ENCODE results near the gene TMPRSS6.
"Not testable (repeated sequence)": the region's sequence is repeated elsewhere in the genome, so short reads cannot be mapped to it uniquely, and the experiment has no call there.

Gene TMPRSS6

GRCh38 chr22:37075046-37075445 is 34.5 kb downstream of the TMPRSS6 start:
- TF ChIP-seq EZH2 (IDR thresholded peaks at IDR 0.05; ENCODE audit: borderline replicate concordance, low read length), result no peak
- no peak for TF ChIP-seq CTCF (IDR thresholded peaks at IDR 0.05; ENCODE audit: low read length)
- no peaks in the 10 kb centered on the region for H3K4me1 ChIP-seq (ENCODE audit: insufficient read depth, low read length, severe bottlenecking)
- H3F3A ChIP-seq (ENCODE audit: insufficient read depth, low read length), result no peaks in the 10 kb centered on the region
- H3K36me3 ChIP-seq (ENCODE audit: insufficient read depth, low read length), result no peaks in the 10 kb centered on the region
- H3K9me3 ChIP-seq (ENCODE audit: low read length), result no peaks in the 10 kb centered on the region
- no peak overlapping the region for H3K4me2 ChIP-seq (ENCODE audit: low read length)
- H3K27me3 ChIP-seq (ENCODE audit: insufficient read depth, low read length), result 0 out of 2 replicates have a peak, but pooled peaks cover under 1% of the 10 kb centered on the region
- H3K9ac ChIP-seq (ENCODE audit: low read length), result no peak overlapping the region
- H3K27ac ChIP-seq (ENCODE audit: low read depth, low read length, poor library complexity, severe bottlenecking), result no peak overlapping the region
- no peaks in the 10 kb centered on the region for H3K9me2 ChIP-seq (ENCODE audit: low read depth, low read length)
- no peak overlapping the region for H3K4me3 ChIP-seq (ENCODE audit: low read depth, low read length, poor library complexity, severe bottlenecking)
- H4K20me1 ChIP-seq (ENCODE audit: insufficient read depth, low read length), result no peaks in the 10 kb centered on the region
- H2AFZ ChIP-seq (ENCODE audit: low read length), result no peak overlapping the region
- H3K79me2 ChIP-seq (ENCODE audit: insufficient read depth, low read length), result no peaks in the 10 kb centered on the region

GRCh38 chr22:37074537-37074936 is 35.0 kb downstream of the TMPRSS6 start:
- no peak overlapping the region for H3K27ac ChIP-seq (ENCODE audit: low read depth, low read length, poor library complexity, severe bottlenecking)
- no peak overlapping the region for H3K9ac ChIP-seq (ENCODE audit: low read length)
- no peaks in the 10 kb centered on the region for H3K9me2 ChIP-seq (ENCODE audit: low read depth, low read length)
- no peak overlapping the region for H3K4me2 ChIP-seq (ENCODE audit: low read length)
- H3K79me2 ChIP-seq (ENCODE audit: insufficient read depth, low read length), result no peaks in the 10 kb centered on the region
- no peaks in the 10 kb centered on the region for H4K20me1 ChIP-seq (ENCODE audit: insufficient read depth, low read length)
- no peaks in the 10 kb centered on the region for H3K36me3 ChIP-seq (ENCODE audit: insufficient read depth, low read length)
- no peaks in the 10 kb centered on the region for H3K27me3 ChIP-seq (ENCODE audit: insufficient read depth, low read length)
- no peak overlapping the region for H3K4me3 ChIP-seq (ENCODE audit: low read depth, low read length, poor library complexity, severe bottlenecking)
- H3K9me3 ChIP-seq (ENCODE audit: low read length), result no peaks in the 10 kb centered on the region
- H2AFZ ChIP-seq (ENCODE audit: low read length), result no peak overlapping the region
- H3F3A ChIP-seq (ENCODE audit: insufficient read depth, low read length), result no peaks in the 10 kb centered on the region
- no peaks in the 10 kb centered on the region for H3K4me1 ChIP-seq (ENCODE audit: insufficient read depth, low read length, severe bottlenecking)
- TF ChIP-seq CTCF (IDR thresholded peaks at IDR 0.05; ENCODE audit: low read length) (no peak), EZH2 (IDR thresholded peaks at IDR 0.05; ENCODE audit: borderline replicate concordance, low read length) (no peak)

GRCh38 chr22:37072673-37073072 is 36.8 kb downstream of the TMPRSS6 start:
- H3K9me2 ChIP-seq (ENCODE audit: low read depth, low read length), result no peaks in the 10 kb centered on the region
- 0 out of 2 replicates have a peak, but pooled peaks cover 5% of the 10 kb centered on the region for H3K27me3 ChIP-seq (ENCODE audit: insufficient read depth, low read length)
- H3K9me3 ChIP-seq (ENCODE audit: low read length), result no peaks in the 10 kb centered on the region
- no peak overlapping the region for H3K4me2 ChIP-seq (ENCODE audit: low read length)
- no peaks in the 10 kb centered on the region for H3K36me3 ChIP-seq (ENCODE audit: insufficient read depth, low read length)
- no peak for TF ChIP-seq EZH2 (IDR thresholded peaks at IDR 0.05; ENCODE audit: borderline replicate concordance, low read length)
- TF ChIP-seq CTCF (IDR thresholded peaks at IDR 0.05; ENCODE audit: low read length), result no peak
- no peak overlapping the region for H3K4me3 ChIP-seq (ENCODE audit: low read depth, low read length, poor library complexity, severe bottlenecking)
- H3K27ac ChIP-seq (ENCODE audit: low read depth, low read length, poor library complexity, severe bottlenecking), result no peak overlapping the region
- H4K20me1 ChIP-seq (ENCODE audit: insufficient read depth, low read length), result no peaks in the 10 kb centered on the region
- no peaks in the 10 kb centered on the region for H3K4me1 ChIP-seq (ENCODE audit: insufficient read depth, low read length, severe bottlenecking)
- H3K9ac ChIP-seq (ENCODE audit: low read length), result no peak overlapping the region
- no peak overlapping the region for H2AFZ ChIP-seq (ENCODE audit: low read length)
- H3F3A ChIP-seq (ENCODE audit: insufficient read depth, low read length), result no peaks in the 10 kb centered on the region
- no peaks in the 10 kb centered on the region for H3K79me2 ChIP-seq (ENCODE audit: insufficient read depth, low read length)

GRCh38 chr22:37071850-37072592 is 37.5 kb downstream of the TMPRSS6 start:
- not testable (repeated sequence) for H3K27ac ChIP-seq (ENCODE audit: low read depth, low read length, poor library complexity, severe bottlenecking); H3K79me2 ChIP-seq (ENCODE audit: insufficient read depth, low read length); H2AFZ ChIP-seq (ENCODE audit: low read length); H3K9me2 ChIP-seq (ENCODE audit: low read depth, low read length); H4K20me1 ChIP-seq (ENCODE audit: insufficient read depth, low read length); H3K4me3 ChIP-seq (ENCODE audit: low read depth, low read length, poor library complexity, severe bottlenecking); H3K27me3 ChIP-seq (ENCODE audit: insufficient read depth, low read length); H3K4me1 ChIP-seq (ENCODE audit: insufficient read depth, low read length, severe bottlenecking); H3K4me2 ChIP-seq (ENCODE audit: low read length); H3K36me3 ChIP-seq (ENCODE audit: insufficient read depth, low read length); H3K9me3 ChIP-seq (ENCODE audit: low read length); H3K9ac ChIP-seq (ENCODE audit: low read length); H3F3A ChIP-seq (ENCODE audit: insufficient read depth, low read length)
